Esophagus muscularis mucosa (tissue), 4 donors: ENCODE measurements around the gene TIMP2. TPM values are rescaled to one million over a fixed set of nuclear protein-coding genes. Genes with fewer than 3 reads are reported as not detected.

Experiments
- DNase-seq: peaks from one replicate; pipeline ENCODE4 v3.0.0-alpha.2; 2017; ENCODE audit errors: extremely low spot score
- H3K27ac ChIP-seq, 4 donors: fragments of 200-600 bp; sonication (generic); replicated peaks in 1 of 4; 1 replicate in 3 of 4; 2 replicates in 1 of 4; pipeline ENCODE4 v1.5.1; 2016 to 2019; ENCODE audit warnings: mild to moderate bottlenecking in 1 of 4
- H3K27me3 ChIP-seq, 4 donors: fragments of 200-600 bp; sonication (generic); one replicate each; pipeline versions ENCODE4 v1.5.1 to v1.6.0; 2016 to 2019
- H3K36me3 ChIP-seq, 4 donors: fragments of 200-600 bp; sonication (generic); one replicate each; pipeline ENCODE4 v1.5.1; 2016 to 2019
- H3K4me1 ChIP-seq, 4 donors: fragments of 200-600 bp; sonication (generic); one replicate each; pipeline ENCODE4 v1.5.1; 2016 to 2019
- H3K4me3 ChIP-seq, 4 donors: fragments of 200-600 bp; sonication (generic); 1 replicate in 2 of 4; 2 replicates in 2 of 4; pipeline ENCODE4 v1.5.1; 2016 to 2019; ENCODE audit warnings: mild to moderate bottlenecking in 4 of 4, moderate library complexity in 1 of 4
- H3K9me3 ChIP-seq, 4 donors: fragments of 200-600 bp; sonication (generic); 1 replicate in 3 of 4; 2 replicates in 1 of 4; pipeline ENCODE4 v1.5.1; 2016 to 2019
- CTCF ChIP-seq, 3 experiments: fragments of 200-600 bp in 2 of 3; fragments of 450-650 bp in 1 of 3; sonication (generic) in 2 of 3; IDR thresholded peaks; one replicate each; pipeline ENCODE4 v1.5.1; 2017 to 2019; ENCODE audit warnings: antibody characterized with exemption in 3 of 3, mild to moderate bottlenecking in 2 of 3, moderate library complexity in 1 of 3
- EP300 ChIP-seq: sonication (generic); formaldehyde crosslinking; IDR thresholded peaks from one replicate; pipeline ENCODE4 v1.6.1; 2017; ENCODE audit warnings: antibody characterized with exemption
- POLR2A ChIP-seq: fragments of 450-650 bp; IDR thresholded peaks from one replicate; pipeline ENCODE4 v1.6.1; 2017; ENCODE audit warnings: antibody characterized with exemption, moderate library complexity, mild to moderate bottlenecking, low read depth
- POLR2AphosphoS5 ChIP-seq, 2 donors: sonication (generic); formaldehyde crosslinking; IDR thresholded peaks; one replicate each; pipeline ENCODE4 v1.6.1; 2017; ENCODE audit warnings: antibody characterized with exemption in 2 of 2
- WGBS: methylation state at CpG from one replicate; pipeline ENCODE4 v1.1.5; 2018; 5-methylcytosine and 5-hydroxymethylcytosine counted together
- intact Hi-C: fragments of 100-400 bp; cut with DNase I; formaldehyde crosslinking; loops from one replicate; pipeline ENCODE4 v1.15.1; 2023
- total RNA-seq, 4 donors: library from RNA; depleted of rRNA; stranded (reverse); fragments of >200 nt; gene quantifications; one replicate each; pipeline versions ENCODE4 v1.1.0 to v1.2.1, GENCODE V29; 2016

The TIMP2 gene
- total RNA-seq, 4 donors from 2014 or later, result 177 to 315 (median 229) TPM

GRCh38 chr17:78900816-78901215, 24.4 kb downstream of the TIMP2 start:
- Histone ChIP-seq H3K27me3 (no peaks in the 10 kb centered on the region), H3K4me1 (peaks cover 64 to 99% (median 86%) of the 10 kb centered on the region in 4 donors), H3K4me3 (no peak overlapping the region), H3K9me3 (no peaks in the 10 kb centered on the region), H3K27ac (no peak overlapping the region), H3K36me3 (peaks cover 9 to 47% (median 22%) of the 10 kb centered on the region in 4 donors)
- intact Hi-C loops, result no loop called here
- DNase-seq, result no peak
- TF ChIP-seq CTCF (IDR thresholded peaks at IDR 0.05) (no peak), POLR2AphosphoS5 (IDR thresholded peaks at IDR 0.05) (no peak), EP300 (no peak), POLR2A (no peak)
- WGBS, result 88% methylated on average over 18 of the region's 29 CpGs

GRCh38 chr17:78899361-78900260, 25.6 kb downstream of the TIMP2 start:
- intact Hi-C loops, result no loop called here
- WGBS, result 65% methylated on average over 12 of the region's 18 CpGs
- no peaks in the 10 kb centered on the region for H3K9me3 ChIP-seq
- H3K4me3 ChIP-seq, result no peak overlapping the region
- H3K27me3 ChIP-seq, result no peaks in the 10 kb centered on the region
- H3K27ac ChIP-seq, result peak overlapping the region in 3 of 4 donors; percentile 38 to 44 (median 43)
- peaks cover 9 to 47% (median 22%) of the 10 kb centered on the region in 4 donors for H3K36me3 ChIP-seq
- TF ChIP-seq POLR2AphosphoS5 (IDR thresholded peaks at IDR 0.05) (peak in 1 of 2 donors; percentile 22), EP300 (no peak), CTCF (IDR thresholded peaks at IDR 0.05) (no peak)
- DNase-seq, result no peak
- H3K4me1 ChIP-seq, result peaks cover 69 to 99% (median 86%) of the 10 kb centered on the region in 4 donors

- peak overlapping the region in 3 of 4 donors; percentile 17 to 44 (median 43) for H3K27ac ChIP-seq
These were observed 26.2 kb downstream of the TIMP2 start for GRCh38 chr17:78898947-78899346.

GRCh38 chr17:78898075-78898836, 26.9 kb downstream of the TIMP2 start:
- Histone ChIP-seq H3K4me3 (no peak overlapping the region), H3K27me3 (no peaks in the 10 kb centered on the region), H3K9me3 (no peaks in the 10 kb centered on the region), H3K4me1 (peaks cover 72 to 99% (median 86%) of the 10 kb centered on the region in 4 donors), H3K36me3 (peaks cover 9 to 36% (median 16%) of the 10 kb centered on the region in 4 donors), H3K27ac (peak overlapping the region in 3 of 4 donors; percentile 43 to 77 (median 69))
- intact Hi-C loops, result no loop called here
- no peak for DNase-seq
- no peak for TF ChIP-seq EP300
- no peak for TF ChIP-seq POLR2AphosphoS5 (IDR thresholded peaks at IDR 0.05)
- no peak for TF ChIP-seq CTCF (IDR thresholded peaks at IDR 0.05)
- no peak for TF ChIP-seq POLR2A
- 80% methylated on average over 16 of the region's 17 CpGs for WGBS

More at GRCh38 chr17:78898947-78899346, 26.2 kb downstream of the TIMP2 start:
- TF ChIP-seq CTCF (IDR thresholded peaks at IDR 0.05) (no peak), POLR2AphosphoS5 (IDR thresholded peaks at IDR 0.05) (no peak), EP300 (no peak), POLR2A (no peak)
- Histone ChIP-seq H3K4me1 (peaks cover 73 to 99% (median 86%) of the 10 kb centered on the region in 4 donors), H3K27me3 (no peaks in the 10 kb centered on the region), H3K9me3 (no peaks in the 10 kb centered on the region), H3K36me3 (peaks cover 9 to 43% (median 20%) of the 10 kb centered on the region in 4 donors), H3K4me3 (no peak overlapping the region)
- intact Hi-C loops, result no loop called here
- 90% methylated on average over 9 of the region's 13 CpGs for WGBS
- DNase-seq, result no peak
